GM19351 (cell line): ENCODE data around the gene PFKFB4.

Experiments
- ATAC-seq: cut with Tn5 transposase; IDR thresholded peaks from one replicate; pipeline ENCODE4 v1.9.1; 2021; ENCODE audit warnings: mild to moderate bottlenecking, moderate library complexity; ENCODE audit not compliant: unreplicated experiment

PFKFB4 gene

GRCh38 chr3:48468329-48468731 lies 88.3 kb downstream of the PFKFB4 start:
- ATAC-seq, result no peak
